ENCODE data around the gene ANXA4.
A peak's percentile ranks its signal among the peaks of the same experiment; 100 is the strongest.
"Not testable (repeated sequence)": the region's sequence is repeated elsewhere in the genome, so short reads cannot be mapped to it uniquely, and the experiment has no call there.

The ANXA4 gene

DNA sequence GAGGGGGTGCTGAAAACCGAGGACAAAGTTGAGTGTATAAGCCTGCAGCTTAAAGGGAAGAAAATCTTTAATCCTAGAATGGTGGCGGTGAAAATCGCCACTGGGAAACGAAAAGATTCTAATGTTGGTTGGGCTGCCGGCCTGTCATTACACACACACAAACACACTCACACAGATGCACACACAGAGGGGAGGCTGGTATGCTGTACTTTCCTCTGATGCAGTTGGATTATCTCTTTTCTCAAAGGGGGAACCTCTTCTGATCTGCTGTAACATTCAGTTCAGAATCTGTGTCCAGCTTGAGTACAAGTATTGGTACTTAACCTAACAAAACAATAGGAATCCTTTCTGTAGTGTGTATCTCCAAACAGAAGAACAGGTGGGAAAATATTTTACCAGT, 39.0 kb downstream of the ANXA4 start:
- DNase-seq: no peak

DNA sequence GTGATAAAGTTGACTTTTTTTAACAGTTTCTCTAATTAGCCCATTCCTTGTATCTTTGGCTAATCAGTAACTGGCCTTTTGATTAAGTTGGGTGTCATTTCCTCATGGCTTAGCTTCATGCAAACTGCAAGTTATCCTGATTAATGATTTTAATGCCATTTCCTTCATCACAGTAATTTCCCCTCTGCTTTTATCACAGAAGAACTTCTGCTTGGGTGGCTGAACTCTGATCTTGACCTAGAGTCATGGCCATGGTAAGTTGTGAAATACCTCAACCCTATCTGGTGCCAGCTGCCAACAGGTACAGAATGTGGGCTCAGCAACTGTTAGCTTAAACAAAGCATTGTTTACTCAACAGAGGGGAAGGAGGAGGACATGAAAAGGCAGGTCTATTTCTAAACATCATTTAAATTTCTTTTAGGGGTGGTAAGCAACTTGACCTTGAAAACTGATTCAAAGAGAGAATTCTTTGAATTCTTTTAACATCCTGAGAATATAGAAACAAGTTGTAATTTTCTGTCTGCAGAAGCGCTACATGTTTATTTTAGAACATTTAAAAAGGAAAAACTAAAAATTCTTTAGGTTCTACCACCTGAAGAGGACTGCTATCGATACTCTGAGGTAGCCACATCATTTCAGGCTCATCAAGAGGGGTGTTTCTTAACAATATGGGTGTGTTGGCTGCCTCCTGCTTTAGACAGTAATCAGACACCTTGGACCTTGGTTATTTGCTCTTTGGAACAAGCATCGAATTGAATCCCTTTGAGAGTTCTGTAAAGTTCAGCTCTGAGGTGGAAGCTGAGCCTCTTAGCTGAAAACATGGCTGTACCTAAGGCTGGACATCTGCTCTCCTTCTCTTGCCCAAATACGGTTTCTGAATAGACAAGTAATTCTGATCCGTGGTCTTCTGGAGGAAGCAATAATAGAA, 39.7 kb downstream of the ANXA4 start:
- DNase-seq: no peak

DNA sequence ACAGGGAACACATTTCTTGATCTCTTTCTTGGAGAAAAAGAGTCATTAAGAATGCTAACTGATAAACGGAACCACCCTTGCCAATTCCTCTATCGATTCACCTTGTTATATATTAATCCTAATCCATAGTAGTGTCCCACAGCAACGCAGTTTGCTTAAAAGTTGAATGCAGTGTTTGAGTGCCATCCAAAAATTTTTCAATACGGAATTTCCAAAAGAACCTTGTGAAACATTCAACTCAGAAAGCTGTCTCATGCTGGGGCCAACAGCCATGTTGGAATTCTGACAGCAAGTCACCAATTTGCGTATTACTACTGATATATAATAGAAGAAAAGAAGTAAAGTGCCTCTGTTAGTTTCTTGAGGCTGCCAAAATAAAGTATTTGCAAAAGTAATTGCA, 42.3 kb downstream of the ANXA4 start:
- DNase-seq: no peak

DNA sequence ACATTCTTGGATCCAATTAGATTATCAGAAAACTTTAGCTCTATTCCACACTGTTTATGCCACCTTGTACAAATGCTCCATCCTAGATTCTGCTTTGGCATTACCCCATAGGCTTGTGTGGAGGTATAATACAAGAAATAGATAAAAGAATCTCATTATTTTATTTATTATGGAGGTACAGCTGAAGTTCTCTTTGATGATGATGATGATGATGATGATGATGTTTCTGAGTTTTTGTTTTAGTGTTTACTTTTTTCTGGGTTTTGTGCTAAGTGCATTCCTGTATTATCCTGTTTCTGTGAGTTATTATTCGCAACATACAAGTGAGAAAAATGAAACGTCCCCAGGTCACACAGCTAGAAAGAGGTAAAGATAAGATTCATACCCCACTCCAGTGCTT, 43.4 kb downstream of the ANXA4 start:
- DNase-seq: no peak

DNA sequence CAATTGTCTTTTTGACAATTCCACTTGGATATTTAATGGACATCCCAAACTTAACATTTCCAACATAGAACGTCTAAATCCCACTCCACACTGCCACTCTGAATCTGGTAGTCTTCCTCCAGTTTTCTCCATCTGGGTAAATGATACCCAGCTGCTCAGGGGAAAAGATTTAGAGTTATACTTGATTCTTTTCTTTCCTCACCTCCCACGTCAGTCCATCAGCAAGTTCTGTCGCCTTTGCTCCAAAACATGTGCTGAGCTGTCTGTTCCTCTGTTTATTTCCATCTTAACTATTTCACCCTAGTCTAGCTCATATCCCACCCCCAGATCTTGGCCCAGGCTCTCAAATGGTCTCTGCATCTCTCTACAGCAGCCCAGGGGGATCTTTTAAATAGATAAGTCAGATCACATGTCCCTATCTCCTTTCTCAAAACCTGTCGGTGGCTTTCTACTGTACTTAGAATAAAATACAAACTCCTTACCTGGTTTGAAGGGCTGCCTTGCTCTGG, 44.2 kb downstream of the ANXA4 start:
- DNase-seq: no peak

DNA sequence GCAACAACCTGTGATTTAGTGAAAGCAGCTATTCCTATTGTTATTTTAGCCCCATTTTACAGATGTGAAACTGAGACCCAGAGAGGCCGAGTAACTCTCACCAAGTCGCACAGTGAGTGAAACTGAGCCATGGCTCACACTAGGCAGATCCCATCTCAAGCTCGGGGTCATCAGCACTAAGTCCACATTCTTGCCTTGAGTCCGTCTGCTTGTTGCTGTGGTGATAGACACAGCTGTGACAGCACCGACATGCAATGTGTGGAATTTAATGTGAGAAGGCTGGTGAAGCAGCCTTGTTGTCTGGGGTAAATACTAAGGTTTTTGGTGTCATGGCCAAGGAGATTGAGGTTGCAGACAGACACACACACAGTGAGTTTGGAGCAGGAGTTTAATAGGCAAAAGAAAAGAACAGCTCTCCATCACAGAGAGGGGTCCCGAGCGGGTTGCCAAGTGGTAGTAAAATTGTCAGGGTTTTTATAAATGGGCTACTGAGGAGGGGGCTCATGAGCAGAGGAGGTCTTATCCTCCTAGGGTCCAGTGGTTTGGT, 47.3 kb downstream of the ANXA4 start:
- no peak for DNase-seq

DNA sequence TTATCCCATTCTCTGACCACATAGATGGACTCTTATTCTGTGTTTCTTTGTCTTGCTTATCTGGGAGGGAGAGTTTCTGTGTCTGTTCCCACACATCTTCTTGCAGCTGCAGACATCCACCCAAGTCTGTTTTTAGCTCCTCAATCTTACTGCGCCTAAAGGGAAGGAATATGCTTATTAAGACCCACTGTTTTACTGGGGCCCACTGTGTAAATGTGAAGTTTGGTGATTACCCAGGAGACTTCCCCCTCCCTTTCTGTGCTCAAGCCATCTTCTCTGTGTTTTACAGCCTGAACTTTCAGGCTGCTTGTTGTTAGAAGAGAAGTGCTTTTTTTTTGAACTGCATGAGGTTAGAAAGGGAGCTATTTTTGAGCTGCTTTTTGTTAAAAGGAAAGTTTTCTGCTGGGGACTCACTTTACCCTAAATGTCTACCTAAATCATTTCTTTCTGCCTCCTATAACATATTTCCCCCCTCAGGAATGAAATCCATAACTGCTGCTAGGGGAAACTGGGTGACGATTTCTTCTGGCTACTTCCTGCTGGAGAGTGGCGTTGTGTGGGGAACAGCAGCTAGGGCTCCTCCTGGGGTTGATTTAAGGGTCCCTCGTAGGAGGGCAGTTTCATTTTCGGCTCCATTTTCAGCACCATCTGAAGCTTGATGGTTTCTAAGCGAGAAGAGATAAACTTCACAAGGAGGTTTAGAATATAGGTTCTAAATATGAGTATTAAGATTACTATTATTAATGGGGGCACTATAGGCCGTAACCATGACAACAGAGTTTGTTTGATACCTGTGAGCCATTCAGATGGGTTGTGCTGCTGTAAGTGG, 48.1 kb downstream of the ANXA4 start:
- DNase-seq: peak; percentile 27

DNA sequence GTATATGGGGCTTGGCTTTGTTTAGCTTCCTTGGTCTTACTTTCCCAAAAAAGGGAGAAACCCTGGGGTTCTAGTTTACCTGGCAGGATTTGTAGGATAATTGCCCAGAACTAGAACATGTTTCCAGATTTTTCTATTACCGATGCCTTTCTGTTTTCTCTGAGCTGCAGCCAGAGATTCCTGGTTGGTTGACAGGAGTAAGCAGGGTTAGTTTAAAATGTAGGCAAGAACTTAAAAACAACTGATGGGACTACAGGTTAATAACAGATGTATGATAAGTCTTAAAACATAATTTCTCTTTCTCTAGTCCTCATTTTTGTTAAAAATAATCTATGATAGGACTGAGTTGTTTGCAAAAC, 48.6 kb downstream of the ANXA4 start:
- no peak for DNase-seq

DNA sequence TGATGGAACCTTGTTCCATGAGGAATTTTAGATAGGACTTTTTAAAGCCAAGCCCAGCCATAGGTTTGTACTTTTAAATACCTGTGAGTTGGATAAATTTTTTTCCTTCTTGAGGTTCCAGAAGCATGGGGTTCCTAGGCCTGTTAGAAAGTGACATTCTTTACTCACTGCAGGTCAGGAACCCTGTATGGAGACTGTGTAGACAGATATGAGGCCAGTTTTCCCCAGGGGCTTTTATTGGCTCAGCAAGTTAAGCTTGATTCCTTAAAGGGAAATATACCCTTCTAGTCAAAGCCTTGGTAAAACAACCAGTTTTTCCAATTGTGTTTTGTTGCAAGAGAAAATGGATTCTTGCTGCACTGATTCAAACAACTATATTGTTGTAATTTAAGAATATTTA, 49.1 kb downstream of the ANXA4 start:
- no peak for DNase-seq

DNA sequence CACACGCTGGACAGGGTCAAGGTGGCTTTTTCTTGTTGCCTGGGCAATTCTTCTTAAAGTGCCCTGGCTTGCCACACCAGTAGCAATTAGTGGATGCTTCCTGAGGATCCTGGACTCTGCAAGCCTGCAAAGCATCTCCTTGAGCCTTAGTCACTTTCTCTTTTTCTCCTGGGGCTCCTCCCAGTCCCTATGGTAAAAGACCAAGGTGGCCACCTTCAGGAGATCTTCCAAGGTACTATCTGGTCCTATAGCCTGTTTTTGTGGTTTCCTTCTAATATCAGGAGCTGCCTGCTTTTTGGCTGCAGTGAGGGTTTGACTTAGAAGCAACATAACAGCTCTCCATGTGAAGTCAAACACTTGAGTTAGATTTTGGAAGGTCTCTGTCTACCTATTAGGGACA, 54.2 kb downstream of the ANXA4 start:
- DNase-seq: no peak

DNA sequence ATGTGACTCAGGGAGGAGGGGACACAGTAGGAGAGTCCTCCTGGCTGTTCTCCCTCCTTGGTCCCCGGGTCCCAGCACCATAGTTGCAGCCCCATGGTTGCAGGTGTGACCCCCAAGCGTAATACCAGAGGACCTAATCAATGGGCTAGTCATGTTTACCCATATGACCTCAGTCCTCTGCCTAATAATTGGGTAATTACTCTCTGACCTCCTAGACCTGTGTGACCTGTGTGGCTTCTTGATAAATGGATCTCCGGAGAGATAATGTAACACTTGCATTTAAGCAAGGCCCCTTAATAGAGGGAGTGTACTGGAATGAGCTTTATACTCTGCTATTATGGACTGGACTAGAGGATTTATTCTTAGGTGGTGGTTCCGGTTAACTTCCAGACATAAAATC, 55.3 kb downstream of the ANXA4 start:
- DNase-seq: no peak

DNA sequence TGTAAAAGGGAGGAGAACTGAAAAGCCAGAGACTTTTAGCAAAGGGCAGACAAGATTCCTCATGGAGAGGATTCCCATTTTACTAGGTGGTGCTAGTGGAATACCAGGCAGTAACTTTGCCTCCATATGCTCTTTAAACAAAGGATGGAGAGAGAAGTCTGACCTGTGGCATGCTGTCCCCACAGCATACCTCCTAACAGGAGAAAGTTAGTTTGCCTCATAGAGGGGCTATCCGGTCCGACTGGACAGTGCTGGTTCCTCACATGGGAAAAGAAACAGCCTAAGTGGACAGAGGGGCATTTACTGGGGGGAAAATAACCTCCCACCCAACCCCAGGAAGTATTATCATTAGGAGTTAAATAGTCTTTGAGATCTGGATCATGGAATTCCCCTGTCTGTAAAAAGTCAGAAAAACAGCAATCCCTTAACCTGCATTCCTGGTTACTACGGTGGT, 55.9 kb downstream of the ANXA4 start:
- no peak for DNase-seq

DNA sequence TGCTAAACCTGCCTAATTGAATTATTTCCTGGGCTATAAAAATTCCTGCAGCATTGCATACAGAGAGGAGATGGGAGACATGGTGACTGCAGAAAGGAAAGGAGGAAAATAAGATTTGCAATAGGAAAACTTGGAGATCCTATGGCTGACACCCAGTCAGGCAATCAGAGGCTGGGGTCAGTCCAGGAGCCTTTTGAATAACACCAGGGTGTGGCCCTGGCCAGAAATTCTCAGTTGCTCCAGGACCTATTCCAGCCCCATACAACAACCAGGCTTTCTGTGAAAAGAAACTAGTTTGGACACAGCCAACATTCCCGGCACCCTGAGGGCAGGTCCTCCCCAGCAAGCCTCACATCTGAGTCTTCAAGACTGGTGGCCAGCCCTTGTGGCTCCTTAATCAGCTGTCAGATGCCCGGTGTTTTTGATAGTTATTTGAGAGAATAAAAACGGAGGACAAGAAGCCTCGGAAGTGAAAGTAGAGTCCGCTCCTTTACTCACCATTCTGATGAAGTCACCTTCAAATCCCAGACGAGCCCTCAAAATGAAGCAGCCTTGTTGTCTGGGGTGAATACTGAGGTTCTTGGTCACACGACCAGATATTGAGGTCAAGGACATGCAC, 56.5 kb downstream of the ANXA4 start:
- DNase-seq: peak; percentile 55

DNA sequence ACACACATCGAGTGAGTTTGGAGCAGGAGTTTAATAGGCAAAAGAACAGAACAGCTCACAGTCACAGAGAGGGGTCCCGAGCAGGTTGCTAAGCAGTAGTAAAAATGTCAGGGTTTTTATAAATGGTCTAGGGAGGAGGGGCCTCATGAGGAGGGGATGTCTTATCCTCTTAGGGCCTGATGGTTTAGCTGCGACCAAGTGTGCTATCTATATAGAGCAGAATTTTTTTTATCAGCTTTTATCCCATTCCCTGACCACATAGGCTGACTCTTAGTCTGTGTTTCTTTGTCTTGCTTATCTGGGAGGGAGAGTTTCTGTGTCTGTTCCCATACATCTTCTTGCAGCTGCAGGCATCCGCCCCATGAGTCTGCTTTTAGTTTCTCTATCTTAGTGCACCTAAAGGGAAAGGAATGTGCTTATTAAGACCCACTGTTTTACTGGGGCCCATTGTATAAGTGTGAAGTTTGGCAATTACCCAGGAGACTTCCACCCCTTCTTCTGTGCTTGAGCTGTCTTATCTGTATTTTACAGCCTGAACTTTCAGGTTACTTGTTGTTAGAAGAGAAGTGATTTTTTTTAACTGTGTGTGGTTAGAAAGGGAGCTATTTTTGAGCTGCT, 57.1 kb downstream of the ANXA4 start:
- DNase-seq: no peak

DNA sequence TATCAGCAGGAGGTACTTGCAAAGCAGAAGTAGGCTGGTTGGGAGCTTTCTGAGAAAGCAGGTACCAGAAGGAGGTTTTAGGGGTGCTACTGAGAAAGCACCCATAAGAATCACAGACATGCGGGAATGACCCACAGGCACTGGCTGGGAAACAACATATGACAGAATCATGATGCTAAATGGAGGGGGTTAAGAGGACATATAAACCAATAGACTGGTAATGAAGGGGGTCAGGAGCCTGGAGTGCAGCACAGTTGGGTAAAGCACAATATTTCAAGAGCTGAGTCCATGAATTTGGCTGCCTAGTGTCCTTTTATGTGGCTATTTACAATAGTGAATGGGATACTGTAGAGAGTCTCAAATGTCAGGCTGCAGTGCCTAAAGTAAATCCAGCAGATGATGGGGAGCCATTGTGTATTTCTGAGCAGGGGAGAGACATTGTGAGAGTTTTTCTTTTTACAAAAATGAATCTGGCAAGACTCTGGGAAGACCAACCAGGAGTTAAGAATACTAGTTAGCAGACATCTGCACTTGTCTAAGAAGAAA, 59.9 kb downstream of the ANXA4 start:
- no peak for DNase-seq

DNA sequence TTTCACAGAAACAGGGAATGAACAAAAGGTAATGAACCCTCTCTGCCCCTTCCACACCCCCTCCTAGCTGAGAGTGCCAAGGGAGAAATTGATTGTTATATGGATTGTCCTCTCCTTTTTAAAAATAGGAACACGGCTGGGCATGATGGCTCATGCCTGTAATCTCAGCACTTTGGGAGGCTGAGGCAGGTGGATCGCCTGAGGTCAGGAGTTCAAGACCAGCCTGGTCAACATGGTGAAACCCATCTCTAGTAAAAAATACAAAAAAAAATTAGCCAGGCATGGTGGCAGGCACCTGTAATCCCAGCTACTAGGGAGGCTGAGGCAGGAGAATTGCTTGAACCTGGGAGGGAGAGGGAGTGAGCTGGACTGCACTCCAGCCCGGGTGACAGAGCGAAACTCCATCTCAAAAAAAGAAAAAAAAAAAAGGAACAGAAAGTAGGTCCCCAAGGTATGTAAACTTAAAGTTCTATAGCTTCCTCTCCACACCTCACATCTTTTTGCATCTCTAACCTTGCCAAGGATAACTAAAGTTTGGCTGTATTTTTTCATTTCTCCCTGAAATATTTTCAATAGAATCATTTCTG, 60.9 kb downstream of the ANXA4 start:
- not testable (repeated sequence) for DNase-seq

DNA sequence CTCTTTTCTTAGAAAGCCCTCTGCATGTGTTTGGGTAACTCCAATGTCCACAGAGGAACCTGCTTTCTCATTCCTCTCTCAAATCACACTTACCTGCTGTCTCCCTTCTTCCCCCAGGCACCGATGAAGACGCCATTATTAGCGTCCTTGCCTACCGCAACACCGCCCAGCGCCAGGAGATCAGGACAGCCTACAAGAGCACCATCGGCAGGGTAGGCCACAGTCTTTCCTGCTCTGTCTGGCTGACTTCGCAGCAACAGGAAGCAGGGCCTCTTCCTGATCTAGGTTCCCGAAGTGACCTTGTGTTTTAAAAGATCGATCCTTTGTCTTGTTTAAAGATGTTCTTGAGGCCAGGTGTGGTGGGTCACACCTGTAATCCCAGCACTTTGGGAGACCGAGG, 62.5 kb downstream of the ANXA4 start:
- DNase-seq: no peak

DNA sequence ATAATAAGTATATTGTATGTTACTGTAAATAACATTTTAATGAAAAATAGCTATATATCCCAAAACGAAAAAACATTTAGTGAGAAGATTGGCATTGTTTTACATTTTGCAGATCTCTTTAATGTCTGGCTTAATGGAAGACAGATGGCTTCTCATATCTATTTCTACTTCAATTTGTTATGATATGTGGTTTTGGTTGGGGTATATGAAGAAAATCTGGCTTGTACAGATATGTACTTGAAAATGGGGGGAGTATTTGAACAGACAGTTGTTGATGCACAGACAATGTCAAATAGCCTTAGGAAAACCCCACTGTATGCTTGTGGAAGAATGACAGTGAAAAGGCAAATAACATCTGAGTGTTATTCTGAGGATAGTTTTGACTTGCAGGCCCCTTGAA, 64.0 kb downstream of the ANXA4 start:
- DNase-seq: no peak

DNA sequence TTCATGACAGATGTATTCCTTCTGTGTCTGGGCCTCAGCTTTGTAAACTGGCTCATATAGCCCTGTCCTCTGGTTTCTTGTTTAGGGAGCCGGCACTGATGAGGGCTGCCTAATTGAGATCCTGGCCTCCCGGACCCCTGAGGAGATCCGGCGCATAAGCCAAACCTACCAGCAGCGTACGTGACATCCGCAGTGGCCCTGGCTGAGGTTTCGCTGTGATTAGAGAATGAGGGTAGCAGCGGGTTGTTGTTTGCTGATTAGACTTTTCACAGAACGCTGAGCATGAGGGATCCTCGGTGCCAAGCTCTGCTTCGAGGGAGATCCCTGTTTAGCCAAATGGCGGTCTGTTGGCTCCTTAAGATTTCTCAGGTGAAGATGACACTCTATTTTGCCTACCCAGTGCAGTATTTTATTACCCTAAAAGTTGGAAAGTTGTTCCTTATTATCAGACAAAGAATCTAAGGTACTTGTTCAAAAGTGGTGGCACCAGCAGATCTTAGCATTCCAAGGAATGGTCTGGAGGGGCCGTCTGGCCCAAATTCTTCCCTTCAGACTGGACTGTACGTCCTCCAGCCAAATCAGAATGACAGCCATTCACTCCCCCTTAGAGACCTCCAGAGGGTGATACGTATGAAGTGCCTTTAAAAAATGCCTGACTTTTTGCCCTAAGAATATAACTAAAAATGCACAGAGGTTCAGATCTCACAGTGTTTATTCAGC, 66.0 kb downstream of the ANXA4 start:
- DNase-seq: no peak

DNA sequence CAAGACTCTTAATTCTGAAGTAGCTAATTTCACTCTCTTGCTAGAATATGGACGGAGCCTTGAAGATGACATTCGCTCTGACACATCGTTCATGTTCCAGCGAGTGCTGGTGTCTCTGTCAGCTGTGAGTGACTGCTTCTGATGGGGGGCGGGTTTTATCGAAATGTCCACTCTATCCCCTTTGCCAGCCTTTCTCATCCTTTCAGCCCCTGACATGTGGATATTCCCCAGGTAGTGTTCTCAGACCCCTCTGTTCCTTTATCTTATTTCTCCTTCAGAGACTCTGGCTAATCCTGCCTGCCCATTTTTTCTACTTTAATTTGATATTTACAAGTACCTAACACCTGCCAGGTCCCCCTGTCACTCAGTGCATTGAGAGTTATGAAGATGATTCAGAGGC, 68.6 kb downstream of the ANXA4 start:
- no peak for DNase-seq

DNA sequence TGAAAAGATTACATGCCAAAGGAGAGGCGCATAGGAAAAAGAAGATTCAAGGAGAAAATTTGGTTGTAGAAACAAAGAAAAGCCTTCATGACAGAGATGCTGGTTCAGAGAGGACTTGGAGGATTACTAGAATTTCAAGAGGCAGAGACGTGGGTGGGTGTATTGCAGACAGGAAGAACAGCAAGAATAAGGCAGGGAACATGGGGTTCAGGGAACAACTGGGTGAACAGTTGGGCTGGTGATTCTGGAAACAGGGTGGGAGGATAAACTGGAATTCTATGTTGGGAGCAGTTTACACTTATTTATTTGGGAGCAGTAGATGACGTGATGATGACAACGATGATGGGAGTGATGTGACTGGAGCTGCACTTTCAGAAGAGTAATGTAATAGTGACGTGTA, 69.1 kb downstream of the ANXA4 start:
- DNase-seq: no peak
